Sigmoid colon (tissue), 7 donors: ENCODE measurements around the gene ZNF507. TPM values are rescaled to one million over a fixed set of nuclear protein-coding genes. Genes with fewer than 3 reads are reported as not detected.
A peak's percentile ranks its signal among the peaks of the same experiment; 100 is the strongest.
"Not testable (repeated sequence)": the region's sequence is repeated elsewhere in the genome, so short reads cannot be mapped to it uniquely, and the experiment has no call there.

Experiments
- DNase-seq: peaks from one replicate; pipeline ENCODE4 v3.0.0-alpha.2; 2019
- H3K27ac ChIP-seq, 4 donors: fragments of 200-600 bp; sonication (generic); one replicate each; pipeline ENCODE4 v1.5.1; 2016 to 2019; ENCODE audit warnings: mild to moderate bottlenecking in 1 of 4
- H3K27me3 ChIP-seq, 3 donors: fragments of 200-600 bp; sonication (generic); one replicate each; pipeline ENCODE4 v1.5.1; 2019; ENCODE audit warnings: mild to moderate bottlenecking in 1 of 3
- H3K36me3 ChIP-seq, 4 donors: fragments of 200-600 bp; sonication (generic); one replicate each; pipeline ENCODE4 v1.5.1; 2016 to 2019
- H3K4me1 ChIP-seq, 4 donors: fragments of 200-600 bp; sonication (generic); one replicate each; pipeline ENCODE4 v1.5.1; 2017 to 2019
- H3K4me3 ChIP-seq, 4 donors: fragments of 200-600 bp; sonication (generic); one replicate each; pipeline ENCODE4 v1.5.1; 2017 to 2019; ENCODE audit warnings: mild to moderate bottlenecking in 2 of 4, moderate library complexity in 1 of 4
- H3K9me3 ChIP-seq, 4 donors: fragments of 200-600 bp in 3 of 4; sonication (generic) in 3 of 4; one replicate each; pipeline versions ENCODE4 v1.5.1 to v1.6.1; 2013 to 2019
- CTCF ChIP-seq, 4 experiments: fragments of 450-650 bp in 3 of 4; fragments of 200-600 bp in 1 of 4; IDR thresholded peaks; one replicate each; pipeline ENCODE4 v1.5.1; 2016 to 2019; ENCODE audit warnings: antibody characterized with exemption in 4 of 4, mild to moderate bottlenecking in 3 of 4, moderate library complexity in 2 of 4
- EP300 ChIP-seq, 4 donors: sonication (generic); formaldehyde crosslinking; IDR thresholded peaks; one replicate each; pipeline ENCODE4 v1.6.1; 2017; ENCODE audit warnings: antibody characterized with exemption in 4 of 4
- POLR2A ChIP-seq, 2 donors: fragments of 450-650 bp; IDR thresholded peaks; one replicate each; pipeline ENCODE4 v1.6.1; 2016; ENCODE audit warnings: antibody characterized with exemption in 2 of 2, mild to moderate bottlenecking in 2 of 2, moderate library complexity in 2 of 2
- POLR2AphosphoS5 ChIP-seq, 4 donors: sonication (generic); formaldehyde crosslinking; IDR thresholded peaks; one replicate each; pipeline ENCODE4 v1.6.1; 2017; ENCODE audit warnings: antibody characterized with exemption in 4 of 4
- WGBS, 2 donors: extraction: QIAGEN DNeasy Blood & Tissue Kit; methylation state at CpG; one replicate each; pipeline ENCODE4 v1.1.7; 2013; 5-methylcytosine and 5-hydroxymethylcytosine counted together
- intact Hi-C: fragments of 100-400 bp; cut with DNase I; formaldehyde crosslinking; loops from one replicate; pipeline ENCODE4 v1.15.1; 2023
- polyA plus RNA-seq, 3 donors: library from polyadenylated mRNA; stranded (reverse); fragments of 200-250 nt; gene quantifications; one replicate each; pipeline ENCODE4 v1.2.3, GENCODE V29; 2013
- total RNA-seq, 4 donors: library from RNA; depleted of rRNA; stranded (reverse); fragments of >200 nt; gene quantifications; one replicate each; pipeline ENCODE4 v1.1.0, GENCODE V29; 2016
- donor health status: healthy with polysubstance abuse.
- donor health status: Bipolar disorder and iron deficiency.
- donor health status: healthy.

The ZNF507 gene
- total and polyA plus RNA-seq, 7 donors: 2.1 to 27.1 (median 19.3) TPM

- WGBS, 2 donors: 98% methylated on average over 3 of the region's 3 CpGs
- Histone ChIP-seq H3K4me3 (no peak overlapping the region), H3K9me3 (no peaks in the 10 kb centered on the region), H3K4me1 (peaks cover 0 to 25% (median 21%) of the 10 kb centered on the region in 4 donors), H3K27ac (no peak overlapping the region), H3K27me3 (no peaks in the 10 kb centered on the region), H3K36me3 (peaks cover 0 to 27% (median 4%) of the 10 kb centered on the region in 4 donors)
- TF ChIP-seq CTCF (IDR thresholded peaks at IDR 0.05) (no peak), POLR2A (IDR thresholded peaks at IDR 0.05) (no peak), POLR2AphosphoS5 (IDR thresholded peaks at IDR 0.05) (no peak), EP300 (IDR thresholded peaks at IDR 0.05) (no peak)
- intact Hi-C loops: no loop called here
- DNase-seq: no peak
These were observed 22.6 kb downstream of the ZNF507 start for GRCh38 chr19:32367948-32368536.

GRCh38 chr19:32368787-32369186 lies 23.4 kb downstream of the ZNF507 start:
- no peak overlapping the region for H3K4me3 ChIP-seq
- H3K36me3 ChIP-seq: peaks cover 0 to 27% (median 4%) of the 10 kb centered on the region in 4 donors
- no peaks in the 10 kb centered on the region for H3K27me3 ChIP-seq
- intact Hi-C loops: no loop called here
- TF ChIP-seq EP300 (IDR thresholded peaks at IDR 0.05) (no peak), CTCF (IDR thresholded peaks at IDR 0.05) (no peak), POLR2AphosphoS5 (IDR thresholded peaks at IDR 0.05) (no peak), POLR2A (IDR thresholded peaks at IDR 0.05) (no peak)
- peaks cover 0 to 25% (median 21%) of the 10 kb centered on the region in 4 donors for H3K4me1 ChIP-seq
- no peak for DNase-seq
- H3K9me3 ChIP-seq: no peaks in the 10 kb centered on the region
- no peak overlapping the region for H3K27ac ChIP-seq
- 88 to 92% methylated on average over 2 of the region's 2 CpGs for whole genome bisulfite sequencing, 2 donors

- Histone ChIP-seq H3K27ac (peak overlapping the region; percentile 52 to 74 (median 66)), H3K4me3 (no peak overlapping the region), H3K36me3 (peaks cover 0 to 21% (median 2%) of the 10 kb centered on the region in 4 donors), H3K9me3 (no peaks in the 10 kb centered on the region), H3K27me3 (no peaks in the 10 kb centered on the region), H3K4me1 (peaks cover 0 to 27% (median 22%) of the 10 kb centered on the region in 4 donors)
- TF ChIP-seq POLR2A (IDR thresholded peaks at IDR 0.05) (no peak), CTCF (IDR thresholded peaks at IDR 0.05) (no peak), POLR2AphosphoS5 (IDR thresholded peaks at IDR 0.05) (no peak), EP300 (IDR thresholded peaks at IDR 0.05) (no peak)
- intact Hi-C loops: loop anchor here (2.0 to 5.0 kb wide), 2 partner anchors 28 to 34 kb away; partner anchors contain the start of genes DPY19L3 and ZNF507
- DNase-seq: no peak
- WGBS, 2 donors: 93% methylated on average over 7 of the region's 7 CpGs
These were observed 27.5 kb downstream of the ZNF507 start for GRCh38 chr19:32372726-32373517.

GRCh38 chr19:32373585-32374295 lies 28.3 kb downstream of the ZNF507 start:
- WGBS, 2 donors: 20 to 58% methylated on average over 10 of the region's 10 CpGs
- TF ChIP-seq POLR2AphosphoS5 (IDR thresholded peaks at IDR 0.05) (peak; percentile 23 to 84 (median 78)), EP300 (IDR thresholded peaks at IDR 0.05) (peak in 2 of 4 donors; percentile 56 to 68), CTCF (IDR thresholded peaks at IDR 0.05) (no peak)
- H3K36me3 ChIP-seq: peaks cover 0 to 28% (median 2%) of the 10 kb centered on the region in 4 donors

GRCh38 chr19:32374362-32374761 lies 29.0 kb downstream of the ZNF507 start:
- H3K9me3 ChIP-seq, H3K27me3 ChIP-seq, H3K4me3 ChIP-seq, DNase-seq: not testable (repeated sequence)
- intact Hi-C loops: loop anchor here (5.0 kb wide), 1 partner anchor 33 kb away; the partner anchor contains the start of gene DPY19L3
- Histone ChIP-seq H3K27ac (peak overlapping the region; percentile 52 to 74 (median 66)), H3K36me3 (peaks cover 0 to 28% (median 2%) of the 10 kb centered on the region in 4 donors), H3K4me1 (peaks cover 0 to 22% (median 20%) of the 10 kb centered on the region in 4 donors)
- 88 to 95% methylated on average over 3 of the region's 3 CpGs for WGBS, 2 donors

More at GRCh38 chr19:32373585-32374295, 28.3 kb downstream of the ZNF507 start:
- intact Hi-C loops: loop anchor here (2.0 to 5.0 kb wide), 2 partner anchors 29 to 34 kb away; partner anchors contain the start of genes DPY19L3 and ZNF507
- Histone ChIP-seq H3K4me3 (no peak overlapping the region), H3K4me1 (peaks cover 0 to 22% (median 20%) of the 10 kb centered on the region in 4 donors), H3K9me3 (no peaks in the 10 kb centered on the region), H3K27me3 (no peaks in the 10 kb centered on the region), H3K27ac (peak overlapping the region; percentile 52 to 74 (median 66))
- DNase-seq: no peak
